ENCODE data around the gene PDIA4. TPM values are rescaled to one million over a fixed set of nuclear protein-coding genes. Genes with fewer than 3 reads are reported as not detected.
"Not testable (repeated sequence)": the region's sequence is repeated elsewhere in the genome, so short reads cannot be mapped to it uniquely, and the experiment has no call there.

PDIA4 gene
- total RNA-seq = 324 and 327 TPM in 2 replicates

DNA sequence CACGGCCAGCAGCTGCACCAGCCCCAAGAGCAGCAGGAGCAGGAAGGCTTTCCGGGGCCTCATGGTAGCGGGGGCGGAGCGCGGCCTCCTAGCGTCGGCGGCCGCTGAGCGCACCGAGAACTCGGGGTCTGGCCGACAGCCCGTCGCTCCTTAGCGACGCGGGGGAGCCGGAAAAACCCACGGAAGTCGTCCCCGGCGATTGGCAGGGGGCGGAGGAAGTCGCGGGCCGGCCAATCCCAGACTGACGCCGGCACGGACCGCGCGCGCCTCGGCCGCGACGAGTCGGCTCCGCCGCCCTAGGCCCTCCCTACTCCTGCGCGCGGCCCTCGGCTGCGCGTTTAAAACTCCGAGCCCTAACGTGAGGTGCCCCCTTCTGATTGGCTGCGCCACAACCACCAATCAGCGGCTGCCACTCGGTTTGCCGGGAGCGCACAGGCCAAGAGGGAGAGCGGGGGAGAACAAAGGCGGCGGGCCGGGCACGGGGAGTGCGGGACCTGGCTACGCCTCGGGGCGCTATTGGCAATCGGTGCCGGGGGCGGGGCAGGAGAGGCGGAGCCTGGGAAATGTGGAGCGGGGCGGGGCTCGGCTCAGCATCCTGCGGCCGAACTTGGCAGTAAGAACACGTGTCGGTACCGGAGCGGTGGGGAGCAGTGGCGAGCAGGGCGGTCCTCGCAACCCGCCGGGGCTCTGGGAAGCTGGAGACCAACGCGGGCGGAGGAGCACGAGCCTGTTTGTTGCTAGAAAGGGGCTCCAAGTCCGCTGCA is at the start of gene PDIA4:
Gene PDIA4 (minus strand): TSS at position 160 of the 764 bp plus-strand sequence. CDS start 97 bp downstream, at position 63.
- peak; percentile 81 for DNase-seq (ENCODE audit: extremely low read depth, low read depth, low spot score)

- no peak for DNase-seq (ENCODE audit: extremely low read depth, low read depth, low spot score)
Observed at GRCh38 chr7:149077594-149077993, 49.3 kb upstream of the PDIA4 start.

DNA sequence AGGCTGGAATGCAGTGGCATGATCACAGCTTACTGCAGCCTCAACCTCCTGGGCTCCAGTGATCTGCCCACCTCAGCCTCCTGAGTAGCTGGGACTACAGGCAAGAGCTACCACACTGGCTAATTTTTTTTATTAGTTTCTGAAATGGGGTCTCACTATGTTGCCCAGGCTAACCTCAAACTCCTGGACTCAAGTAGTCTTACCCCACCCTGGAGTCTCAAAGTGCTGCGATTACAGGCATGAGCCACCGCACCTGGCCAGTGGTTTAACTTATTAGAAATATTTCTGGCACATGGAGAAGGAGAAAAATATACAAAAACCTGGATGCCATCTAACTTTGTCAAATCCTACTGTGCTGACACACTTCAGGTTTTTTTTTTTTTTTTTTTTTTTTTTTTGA is 47.0 kb upstream of the PDIA4 start:
- no peak for DNase-seq (ENCODE audit: extremely low read depth, low read depth, low spot score)

DNA sequence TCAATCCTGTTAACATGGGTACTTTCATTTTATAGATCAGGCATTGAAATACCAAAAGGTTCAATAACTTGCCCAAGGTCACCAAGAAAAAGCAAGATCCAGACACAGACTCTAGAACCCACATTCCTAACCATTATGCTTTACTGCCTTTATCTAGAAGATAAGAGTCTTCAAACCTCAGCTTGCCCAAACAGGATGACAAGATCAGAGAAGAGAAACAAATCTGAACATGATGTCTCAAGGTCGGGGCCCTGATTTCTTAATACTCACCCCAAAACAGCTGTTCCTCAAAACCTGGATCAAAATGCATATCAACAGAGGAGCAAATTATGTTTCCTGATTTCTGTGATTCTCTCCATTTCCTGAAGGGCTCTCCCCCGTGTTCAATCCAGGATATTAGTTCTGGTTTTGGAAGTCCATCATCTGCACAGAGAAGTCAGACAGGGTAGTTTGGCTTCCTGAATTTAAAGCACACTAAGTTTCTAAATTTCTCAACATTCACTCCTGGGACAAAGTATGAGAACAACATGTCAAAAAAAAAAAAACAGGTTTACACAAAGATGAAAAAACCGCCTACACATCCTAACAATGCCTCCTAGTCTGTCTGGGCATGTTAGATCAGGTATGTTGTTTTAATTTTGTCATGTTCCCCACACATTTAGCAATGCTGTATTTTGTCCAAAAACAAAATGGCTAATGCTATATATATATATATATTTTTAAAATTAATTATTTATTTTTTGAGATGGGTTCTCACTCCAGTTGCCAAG is 46.0 kb upstream of the PDIA4 start:
- DNase-seq (ENCODE audit: extremely low read depth, low read depth, low spot score) = no peak

- no peak for DNase-seq (ENCODE audit: extremely low read depth, low read depth, low spot score)
Observed at GRCh38 chr7:149072438-149072775, 44.1 kb upstream of the PDIA4 start.

GRCh38 chr7:149071641-149072437 is 43.5 kb upstream of the PDIA4 start:
- DNase-seq (ENCODE audit: extremely low read depth, low read depth, low spot score) = no peak

- DNase-seq (ENCODE audit: extremely low read depth, low read depth, low spot score) = no peak
Observed at GRCh38 chr7:149071182-149071635, 42.9 kb upstream of the PDIA4 start.

DNA sequence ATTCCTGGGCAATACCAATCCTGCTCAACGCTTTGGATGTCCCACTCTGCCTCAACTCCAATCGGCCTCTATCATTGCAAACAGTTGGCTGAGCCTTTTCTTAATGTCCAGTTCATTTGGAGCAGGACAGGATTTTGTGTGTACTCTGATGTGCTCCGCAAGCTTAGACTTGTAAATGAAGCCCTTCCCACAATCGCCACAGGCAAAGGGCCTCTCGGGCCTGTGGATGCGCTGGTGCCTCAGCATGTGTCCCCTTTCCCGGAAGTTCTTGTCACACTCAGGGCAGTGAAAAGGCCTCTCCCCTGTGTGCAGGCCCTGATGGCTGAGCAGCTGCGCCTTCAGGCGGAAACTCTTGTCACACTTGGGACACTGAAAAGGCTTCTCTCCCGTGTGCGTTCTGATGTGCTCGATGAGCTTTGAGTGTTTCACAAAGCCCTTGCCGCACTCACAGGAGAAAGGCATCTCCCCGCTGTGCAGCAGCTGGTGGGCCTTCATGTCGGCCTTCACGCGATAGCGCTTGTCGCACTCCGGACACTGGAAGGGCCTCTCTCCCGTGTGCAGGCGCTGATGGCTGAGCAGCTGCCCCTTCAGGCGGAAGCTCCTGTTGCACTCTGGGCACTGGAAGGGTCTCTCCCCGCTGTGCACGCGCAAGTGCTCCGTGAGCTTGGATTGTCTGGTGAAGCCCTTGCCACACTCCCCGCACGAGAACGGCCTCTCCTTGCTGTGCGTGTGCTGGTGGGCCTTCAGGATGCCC is 42.2 kb upstream of the PDIA4 start:
- no peak for DNase-seq (ENCODE audit: extremely low read depth, low read depth, low spot score)

GRCh38 chr7:149067869-149068268 is 39.6 kb upstream of the PDIA4 start:
- DNase-seq (ENCODE audit: extremely low read depth, low read depth, low spot score) = no peak

DNA sequence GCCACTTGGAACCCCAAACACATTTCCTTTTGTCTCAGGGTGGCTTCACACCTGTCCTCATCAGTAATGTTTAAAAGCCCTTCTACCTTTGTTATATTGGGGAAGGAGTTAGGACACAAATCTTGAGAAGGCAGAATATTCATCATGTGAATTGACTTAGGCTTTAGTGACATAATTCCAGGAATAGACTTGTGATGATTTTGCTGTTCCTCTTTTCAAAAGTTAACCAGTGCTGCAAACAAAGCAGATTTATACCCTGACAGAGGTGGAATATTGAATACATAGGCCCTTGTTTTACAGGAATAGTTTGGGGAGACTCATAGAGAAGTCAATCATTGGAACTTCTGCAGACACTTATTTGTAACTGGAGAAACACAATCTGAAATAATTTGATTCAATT is 35.2 kb upstream of the PDIA4 start:
- DNase-seq (ENCODE audit: extremely low read depth, low read depth, low spot score) = no peak

GRCh38 chr7:149062217-149062899 is 34.1 kb upstream of the PDIA4 start:
- not testable (repeated sequence) for DNase-seq (ENCODE audit: extremely low read depth, low read depth, low spot score)

- no peak for DNase-seq (ENCODE audit: extremely low read depth, low read depth, low spot score)
Observed at GRCh38 chr7:149060156-149060555, 31.9 kb upstream of the PDIA4 start.

DNA sequence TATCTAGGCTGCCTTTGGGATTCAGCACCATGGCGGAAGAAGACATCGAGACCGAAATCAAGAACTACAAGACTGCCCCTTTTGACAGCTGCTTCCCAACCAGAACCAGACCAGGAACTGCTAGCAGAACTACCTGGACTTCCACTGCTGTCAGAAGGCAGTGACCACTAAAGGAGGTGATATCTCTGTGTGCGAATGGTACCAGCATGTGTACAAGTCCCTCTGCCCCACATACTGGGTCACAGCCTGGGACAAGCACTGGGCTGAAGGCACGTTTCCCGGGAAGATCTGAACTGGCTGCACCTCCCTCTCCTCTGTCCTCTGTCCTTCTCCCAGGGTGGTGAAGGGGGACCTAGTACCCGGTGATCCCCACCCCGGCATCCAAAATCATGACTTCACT is 25.6 kb upstream of the PDIA4 start:
- DNase-seq (ENCODE audit: extremely low read depth, low read depth, low spot score) = no peak

GRCh38 chr7:149053384-149053783 is 25.1 kb upstream of the PDIA4 start:
- no peak for DNase-seq (ENCODE audit: extremely low read depth, low read depth, low spot score)

GRCh38 chr7:149050941-149051340 is 22.6 kb upstream of the PDIA4 start:
- no peak for DNase-seq (ENCODE audit: extremely low read depth, low read depth, low spot score)

DNA sequence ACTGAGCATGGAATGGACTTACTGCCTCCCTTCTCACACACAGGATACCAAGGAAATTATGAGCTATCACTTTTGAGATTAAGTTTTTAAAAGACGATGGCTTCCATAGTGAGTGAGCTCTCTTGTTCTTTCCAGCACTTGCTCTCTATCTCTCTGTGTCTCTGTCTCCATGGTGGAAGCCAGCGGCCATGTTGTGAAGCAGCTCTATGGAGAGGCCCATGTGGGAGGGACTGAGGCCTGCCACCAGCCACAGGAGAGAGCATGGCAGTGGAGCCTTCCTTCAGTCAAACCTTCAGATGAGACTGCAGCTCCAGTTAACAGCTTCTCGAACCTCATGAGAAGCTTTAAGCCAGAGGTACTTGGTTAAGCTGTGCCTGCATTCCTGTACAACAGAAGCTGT is 20.5 kb upstream of the PDIA4 start:
- DNase-seq (ENCODE audit: extremely low read depth, low read depth, low spot score) = no peak

DNA sequence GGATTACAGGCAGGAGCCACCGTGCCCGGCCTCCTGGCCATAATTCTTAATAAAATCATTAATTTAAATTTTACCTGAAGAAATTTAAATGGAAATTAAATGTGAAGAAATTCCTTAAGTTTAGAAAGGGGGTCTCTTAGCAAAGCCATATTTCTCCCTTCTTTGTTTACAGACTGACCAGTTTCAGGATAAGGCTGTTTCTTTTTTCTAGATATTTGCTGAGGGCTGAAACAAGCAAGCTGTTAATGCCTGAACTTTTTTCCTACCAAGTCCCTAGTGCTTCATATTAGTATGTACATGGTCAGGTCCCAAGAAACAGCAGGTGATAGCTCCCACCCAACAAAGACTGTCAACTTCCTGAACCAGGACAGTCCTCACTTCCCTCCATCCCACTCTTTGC is 18.1 kb upstream of the PDIA4 start:
- no peak for DNase-seq (ENCODE audit: extremely low read depth, low read depth, low spot score)

- no peak for DNase-seq (ENCODE audit: extremely low read depth, low read depth, low spot score)
Observed at GRCh38 chr7:149043936-149044335, 15.6 kb upstream of the PDIA4 start.

DNA sequence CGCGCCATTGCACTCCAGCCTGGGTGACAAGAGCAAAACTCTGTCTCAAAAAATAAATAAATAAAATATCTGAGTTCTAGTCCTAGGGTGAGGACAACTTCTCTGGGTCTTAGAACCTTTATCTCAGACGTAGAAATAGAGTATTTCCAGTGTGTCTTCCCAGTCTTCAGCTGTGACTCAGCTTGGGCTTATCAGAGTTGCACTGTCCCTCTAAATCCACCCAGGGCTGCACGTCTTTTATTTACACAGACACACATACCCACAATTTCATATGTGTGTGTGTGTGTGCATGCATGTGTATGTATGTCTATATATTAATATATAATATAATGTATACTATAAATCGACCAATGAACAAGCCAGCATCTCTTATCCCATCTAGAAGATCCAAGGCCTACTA is 13.0 kb upstream of the PDIA4 start:
- DNase-seq (ENCODE audit: extremely low read depth, low read depth, low spot score) = no peak

DNA sequence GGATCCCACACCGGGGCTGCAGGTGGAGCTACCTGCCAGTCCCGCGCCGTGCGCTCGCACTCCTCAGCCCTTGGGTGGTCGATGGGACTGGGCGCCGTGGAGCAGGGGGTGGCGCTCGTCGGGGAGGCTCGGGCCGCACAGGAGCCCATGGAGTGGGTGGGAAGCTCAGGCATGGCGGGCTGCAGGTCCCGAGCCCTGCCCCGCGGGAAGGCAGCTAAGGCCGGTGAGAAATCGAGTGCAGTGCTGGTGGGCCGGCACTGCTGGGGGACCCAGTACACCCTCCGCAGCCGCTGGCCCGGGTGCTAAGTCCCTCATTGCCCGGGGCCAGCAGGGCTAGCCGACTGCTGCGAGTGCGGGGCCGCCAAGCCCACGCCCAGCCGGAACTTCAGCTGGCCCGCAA is 10.3 kb upstream of the PDIA4 start:
- not testable (repeated sequence) for DNase-seq (ENCODE audit: extremely low read depth, low read depth, low spot score)
